ENCODE data around the gene TARS3.

Gene TARS3

DNA sequence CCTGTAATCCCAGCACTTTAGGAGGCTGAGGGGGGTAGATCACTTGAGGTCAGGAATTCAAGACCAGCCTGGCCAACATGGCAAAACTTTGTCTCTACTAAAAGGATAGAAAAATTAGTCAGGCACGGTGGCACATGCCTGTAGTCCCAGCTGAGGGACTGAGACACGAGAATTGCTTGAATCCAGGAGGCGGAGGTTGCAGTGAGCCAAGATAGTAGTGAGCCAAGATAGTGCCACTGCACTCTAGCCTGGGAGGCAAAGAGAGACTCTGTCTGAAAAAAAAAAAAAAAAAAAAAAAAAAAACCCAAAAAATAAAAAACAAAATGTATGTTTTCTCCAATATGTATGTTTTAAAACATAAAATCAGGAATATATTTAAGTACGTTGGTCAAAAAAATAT is 16.3 kb downstream of the TARS3 start:
- H3K27ac ChIP-seq (ENCODE audit: low read length): no peak overlapping the region
- no peaks in the 10 kb centered on the region for H3K79me2 ChIP-seq (ENCODE audit: insufficient read depth, low read length)
- H4K20me1 ChIP-seq (ENCODE audit: insufficient read depth, low read length): no peaks in the 10 kb centered on the region
- H3K4me3 ChIP-seq (ENCODE audit: low read depth in 1 of 2, low read length in 2 of 2): no peak overlapping the region
- H3K4me1 ChIP-seq (ENCODE audit: insufficient read depth, low read length): no peaks in the 10 kb centered on the region
- H2AFZ ChIP-seq (ENCODE audit: low read depth, low read length): no peak overlapping the region
- H3K36me3 ChIP-seq (ENCODE audit: insufficient read depth, low read length): peaks cover 10% of the 10 kb centered on the region; the same call in 1 of the 2 replicates
- H3K4me2 ChIP-seq (ENCODE audit: insufficient read depth, low read length): no peak overlapping the region
- H3K27me3 ChIP-seq (ENCODE audit: insufficient read depth, low read length, poor library complexity): no peaks in the 10 kb centered on the region
- TF ChIP-seq, protein P1, sequence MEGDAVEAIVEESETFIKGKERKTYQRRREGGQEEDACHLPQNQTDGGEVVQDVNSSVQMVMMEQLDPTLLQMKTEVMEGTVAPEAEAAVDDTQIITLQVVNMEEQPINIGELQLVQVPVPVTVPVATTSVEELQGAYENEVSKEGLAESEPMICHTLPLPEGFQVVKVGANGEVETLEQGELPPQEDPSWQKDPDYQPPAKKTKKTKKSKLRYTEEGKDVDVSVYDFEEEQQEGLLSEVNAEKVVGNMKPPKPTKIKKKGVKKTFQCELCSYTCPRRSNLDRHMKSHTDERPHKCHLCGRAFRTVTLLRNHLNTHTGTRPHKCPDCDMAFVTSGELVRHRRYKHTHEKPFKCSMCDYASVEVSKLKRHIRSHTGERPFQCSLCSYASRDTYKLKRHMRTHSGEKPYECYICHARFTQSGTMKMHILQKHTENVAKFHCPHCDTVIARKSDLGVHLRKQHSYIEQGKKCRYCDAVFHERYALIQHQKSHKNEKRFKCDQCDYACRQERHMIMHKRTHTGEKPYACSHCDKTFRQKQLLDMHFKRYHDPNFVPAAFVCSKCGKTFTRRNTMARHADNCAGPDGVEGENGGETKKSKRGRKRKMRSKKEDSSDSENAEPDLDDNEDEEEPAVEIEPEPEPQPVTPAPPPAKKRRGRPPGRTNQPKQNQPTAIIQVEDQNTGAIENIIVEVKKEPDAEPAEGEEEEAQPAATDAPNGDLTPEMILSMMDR (IDR thresholded peaks at IDR 0.05; ENCODE audit: borderline replicate concordance, extremely low read depth, low read length, poor library complexity, severe bottlenecking): no peak
- no peak for TF ChIP-seq EZH2 (IDR thresholded peaks at IDR 0.05; ENCODE audit: borderline replicate concordance, low read depth, low read length, severe bottlenecking)
- H3K9me3 ChIP-seq (ENCODE audit: insufficient read depth, low read length, severe bottlenecking): no peaks in the 10 kb centered on the region
- no peak for ATAC-seq (ENCODE audit: insufficient read depth, low read depth)
- H3K9ac ChIP-seq (ENCODE audit: low read depth, low read length): no peak overlapping the region
- DNase-seq: no peak

DNA sequence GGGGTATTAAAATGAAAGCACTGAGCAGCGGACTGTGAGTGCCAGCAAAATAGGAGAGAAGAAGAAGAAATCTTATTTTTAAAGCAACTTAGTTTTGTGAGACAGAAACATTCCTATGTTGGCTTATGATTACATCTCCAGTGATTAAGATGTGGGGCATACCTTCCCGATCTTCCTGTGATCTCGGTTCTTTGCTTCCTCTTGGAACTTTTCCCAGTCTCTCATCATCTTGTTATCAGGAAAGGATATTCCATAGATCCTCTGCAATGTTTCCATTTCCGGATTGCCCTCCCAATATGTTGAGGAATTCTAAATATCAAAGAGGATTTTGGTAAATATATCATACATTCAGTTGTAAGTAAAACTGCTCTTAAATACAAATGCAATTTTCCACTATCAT is 22.2 kb downstream of the TARS3 start:
- H3K4me2 ChIP-seq (ENCODE audit: insufficient read depth, low read length): no peak overlapping the region

DNA sequence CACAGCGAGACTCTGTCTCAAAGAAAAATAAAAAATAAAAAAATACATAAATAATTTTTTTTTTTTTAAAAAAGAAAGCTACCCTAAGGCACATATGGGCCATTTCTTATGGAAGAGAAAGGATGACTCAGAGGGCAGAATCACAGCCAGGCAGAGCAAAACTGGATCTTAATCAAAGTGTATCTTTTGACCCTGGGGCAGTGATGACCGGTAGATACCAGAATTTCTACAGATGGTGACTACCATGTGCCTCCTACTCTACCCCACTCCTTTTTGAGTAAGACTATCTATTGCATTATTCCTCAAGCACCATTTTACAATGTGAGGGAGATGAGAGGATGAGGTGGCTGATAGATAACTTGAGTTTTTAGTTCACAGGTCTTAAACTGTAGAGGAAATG is 26.0 kb downstream of the TARS3 start:
- H3K4me3 ChIP-seq (ENCODE audit: low read depth in 1 of 2, low read length in 2 of 2): no peak overlapping the region
- H3K9me3 ChIP-seq (ENCODE audit: insufficient read depth, low read length, severe bottlenecking): no peaks in the 10 kb centered on the region
- no peaks in the 10 kb centered on the region for H3K79me2 ChIP-seq (ENCODE audit: insufficient read depth, low read length)
- H4K20me1 ChIP-seq (ENCODE audit: insufficient read depth, low read length): no peaks in the 10 kb centered on the region
- no peak for ATAC-seq (ENCODE audit: insufficient read depth, low read depth)
- no peak for DNase-seq
- H2AFZ ChIP-seq (ENCODE audit: low read depth, low read length): no peak overlapping the region
- peaks cover 9% of the 10 kb centered on the region for H3K4me1 ChIP-seq (ENCODE audit: insufficient read depth, low read length)
- H3K9ac ChIP-seq (ENCODE audit: low read depth, low read length): no peak overlapping the region
- H3K36me3 ChIP-seq (ENCODE audit: insufficient read depth, low read length): peaks cover 17% of the 10 kb centered on the region
- H3K27ac ChIP-seq (ENCODE audit: low read length): no peak overlapping the region
- H3K4me2 ChIP-seq (ENCODE audit: insufficient read depth, low read length): no peak overlapping the region
- TF ChIP-seq, protein P1 (IDR thresholded peaks at IDR 0.05; ENCODE audit: borderline replicate concordance, extremely low read depth, low read length, poor library complexity, severe bottlenecking): no peak
- no peak for TF ChIP-seq EZH2 (IDR thresholded peaks at IDR 0.05; ENCODE audit: borderline replicate concordance, low read depth, low read length, severe bottlenecking)
- H3K27me3 ChIP-seq (ENCODE audit: insufficient read depth, low read length, poor library complexity): no peaks in the 10 kb centered on the region

More for the DNA sequence above, 22.2 kb downstream of the TARS3 start:
- H3K79me2 ChIP-seq (ENCODE audit: insufficient read depth, low read length): no peaks in the 10 kb centered on the region
- H2AFZ ChIP-seq (ENCODE audit: low read depth, low read length): no peak overlapping the region
- H3K4me3 ChIP-seq (ENCODE audit: low read depth in 1 of 2, low read length in 2 of 2): no peak overlapping the region
- peaks cover 14% of the 10 kb centered on the region for H3K36me3 ChIP-seq (ENCODE audit: insufficient read depth, low read length)
- TF ChIP-seq, protein P1 (IDR thresholded peaks at IDR 0.05; ENCODE audit: borderline replicate concordance, extremely low read depth, low read length, poor library complexity, severe bottlenecking): no peak
- no peak for TF ChIP-seq EZH2 (IDR thresholded peaks at IDR 0.05; ENCODE audit: borderline replicate concordance, low read depth, low read length, severe bottlenecking)
- no peaks in the 10 kb centered on the region for H3K9me3 ChIP-seq (ENCODE audit: insufficient read depth, low read length, severe bottlenecking)
- no peaks in the 10 kb centered on the region for H4K20me1 ChIP-seq (ENCODE audit: insufficient read depth, low read length)
- no peak for ATAC-seq (ENCODE audit: insufficient read depth, low read depth)
- no peak overlapping the region for H3K9ac ChIP-seq (ENCODE audit: low read depth, low read length)
- no peaks in the 10 kb centered on the region for H3K27me3 ChIP-seq (ENCODE audit: insufficient read depth, low read length, poor library complexity)
- no peak overlapping the region for H3K27ac ChIP-seq (ENCODE audit: low read length)
- DNase-seq: no peak
- no peaks in the 10 kb centered on the region for H3K4me1 ChIP-seq (ENCODE audit: insufficient read depth, low read length)

DNA sequence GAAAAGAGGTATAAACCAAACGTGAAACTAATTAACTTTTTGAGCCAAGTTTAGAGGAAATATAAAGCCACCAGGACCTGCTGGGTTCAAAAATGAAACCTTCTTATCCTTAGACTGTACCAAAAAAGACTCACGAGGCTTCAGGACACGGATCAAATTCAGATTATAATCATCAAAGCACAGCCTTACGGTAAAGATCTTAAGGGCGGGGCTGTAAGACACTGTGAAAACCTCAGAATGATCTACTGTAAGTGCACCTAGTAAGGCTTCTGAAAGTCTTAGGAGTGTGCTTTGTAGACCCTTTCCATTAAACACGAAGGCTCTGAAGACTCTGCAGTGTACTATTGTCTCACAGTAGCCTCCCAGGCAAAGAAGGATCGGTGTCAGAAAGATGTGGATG is 26.8 kb downstream of the TARS3 start:
- no peak for TF ChIP-seq EZH2 (IDR thresholded peaks at IDR 0.05; ENCODE audit: borderline replicate concordance, low read depth, low read length, severe bottlenecking)
- TF ChIP-seq, protein P1 (IDR thresholded peaks at IDR 0.05; ENCODE audit: borderline replicate concordance, extremely low read depth, low read length, poor library complexity, severe bottlenecking): no peak
- Histone ChIP-seq H4K20me1 (ENCODE audit: insufficient read depth, low read length) (no peaks in the 10 kb centered on the region), H3K4me2 (ENCODE audit: insufficient read depth, low read length) (no peak overlapping the region), H3K27me3 (ENCODE audit: insufficient read depth, low read length, poor library complexity) (no peaks in the 10 kb centered on the region), H3K9me3 (ENCODE audit: insufficient read depth, low read length, severe bottlenecking) (no peaks in the 10 kb centered on the region), H3K4me1 (ENCODE audit: insufficient read depth, low read length) (peaks cover 17% of the 10 kb centered on the region), H3K4me3 (ENCODE audit: low read depth in 1 of 2, low read length in 2 of 2) (no peak overlapping the region), H3K79me2 (ENCODE audit: insufficient read depth, low read length) (no peaks in the 10 kb centered on the region), H3K27ac (ENCODE audit: low read length) (no peak overlapping the region), H2AFZ (ENCODE audit: low read depth, low read length) (no peak overlapping the region), H3K9ac (ENCODE audit: low read depth, low read length) (no peak overlapping the region), H3K36me3 (ENCODE audit: insufficient read depth, low read length) (peaks cover 17% of the 10 kb centered on the region)
- peak; percentile 62; the same call in 2 of the 3 replicates for ATAC-seq (ENCODE audit: insufficient read depth, low read depth)
- DNase-seq: no peak

Measured in DND-41 (cell line).